Measurements from ENCODE around the gene KANK2.

KANK2 gene

GRCh38 chr19:11197291-11198174, at the start of gene KANK2:
TSS of gene KANK2 (minus strand) at chr19:11197545. CDS start at chr19:11194511, 3,034 bp downstream.
- Histone ChIP-seq H3K27ac (ENCODE audit: low read depth, low read length) (peak within 1 kb of the TSS; percentile 45; the same call in 1 of the 2 replicates), H3K4me1 (ENCODE audit: control insufficient read depth, insufficient read depth, low read length, unreplicated experiment) (peaks cover 8% of the 10 kb centered on the region)

GRCh38 chr19:11246941-11247340, 49.6 kb upstream of the KANK2 start:
- Histone ChIP-seq H3K36me3 (ENCODE audit: insufficient read depth, low read length) (no peaks in the 10 kb centered on the region), H3K4me1 (ENCODE audit: control insufficient read depth, insufficient read depth, low read length, unreplicated experiment) (no peaks in the 10 kb centered on the region)

More at GRCh38 chr19:11197291-11198174, at the start of gene KANK2:
- peak within 1 kb of the TSS; percentile 89 for H3K4me3 ChIP-seq (ENCODE audit: low read depth, low read length)
- no peaks in the 10 kb centered on the region for H3K27me3 ChIP-seq (ENCODE audit: insufficient read depth, low read length)
- peak within 1 kb of the TSS; percentile 5 for H2AFZ ChIP-seq (ENCODE audit: low read length, unreplicated experiment)
- H3K36me3 ChIP-seq (ENCODE audit: insufficient read depth, low read length) = peaks cover 11% of the 10 kb centered on the region; the same call in 1 of the 2 replicates
- H3K79me2 ChIP-seq (ENCODE audit: control insufficient read depth, insufficient read depth, low read length, unreplicated experiment) = peaks cover 41% of the 10 kb centered on the region

GRCh38 chr19:11244846-11245589, 47.7 kb upstream of the KANK2 start:
- H3K27me3 ChIP-seq (ENCODE audit: insufficient read depth, low read length) = no peaks in the 10 kb centered on the region
- H2AFZ ChIP-seq (ENCODE audit: low read length, unreplicated experiment) = no peak overlapping the region
- no peak overlapping the region for H3K4me3 ChIP-seq (ENCODE audit: low read depth, low read length)
- H3K36me3 ChIP-seq (ENCODE audit: insufficient read depth, low read length) = no peaks in the 10 kb centered on the region
- H3K4me1 ChIP-seq (ENCODE audit: control insufficient read depth, insufficient read depth, low read length, unreplicated experiment) = no peaks in the 10 kb centered on the region
- H3K27ac ChIP-seq (ENCODE audit: low read depth, low read length) = no peak overlapping the region
- H3K79me2 ChIP-seq (ENCODE audit: control insufficient read depth, insufficient read depth, low read length, unreplicated experiment) = no peaks in the 10 kb centered on the region

More at GRCh38 chr19:11246941-11247340, 49.6 kb upstream of the KANK2 start:
- H3K27me3 ChIP-seq (ENCODE audit: insufficient read depth, low read length) = no peaks in the 10 kb centered on the region
- H2AFZ ChIP-seq (ENCODE audit: low read length, unreplicated experiment) = no peak overlapping the region
- no peak overlapping the region for H3K4me3 ChIP-seq (ENCODE audit: low read depth, low read length)
- no peak overlapping the region for H3K27ac ChIP-seq (ENCODE audit: low read depth, low read length)
- H3K79me2 ChIP-seq (ENCODE audit: control insufficient read depth, insufficient read depth, low read length, unreplicated experiment) = no peaks in the 10 kb centered on the region

GRCh38 chr19:11243798-11244169, 46.4 kb upstream of the KANK2 start:
- no peaks in the 10 kb centered on the region for H3K36me3 ChIP-seq (ENCODE audit: insufficient read depth, low read length)

GRCh38 chr19:11242864-11243797, 45.8 kb upstream of the KANK2 start:
- no peak overlapping the region for H3K27ac ChIP-seq (ENCODE audit: low read depth, low read length)
- H3K36me3 ChIP-seq (ENCODE audit: insufficient read depth, low read length) = no peaks in the 10 kb centered on the region
- H2AFZ ChIP-seq (ENCODE audit: low read length, unreplicated experiment) = no peak overlapping the region
- H3K4me3 ChIP-seq (ENCODE audit: low read depth, low read length) = no peak overlapping the region
- no peaks in the 10 kb centered on the region for H3K27me3 ChIP-seq (ENCODE audit: insufficient read depth, low read length)
- H3K79me2 ChIP-seq (ENCODE audit: control insufficient read depth, insufficient read depth, low read length, unreplicated experiment) = no peaks in the 10 kb centered on the region
- no peaks in the 10 kb centered on the region for H3K4me1 ChIP-seq (ENCODE audit: control insufficient read depth, insufficient read depth, low read length, unreplicated experiment)

More at GRCh38 chr19:11243798-11244169, 46.4 kb upstream of the KANK2 start:
- Histone ChIP-seq H2AFZ (ENCODE audit: low read length, unreplicated experiment) (no peak overlapping the region), H3K79me2 (ENCODE audit: control insufficient read depth, insufficient read depth, low read length, unreplicated experiment) (no peaks in the 10 kb centered on the region), H3K4me3 (ENCODE audit: low read depth, low read length) (no peak overlapping the region), H3K4me1 (ENCODE audit: control insufficient read depth, insufficient read depth, low read length, unreplicated experiment) (no peaks in the 10 kb centered on the region), H3K27ac (ENCODE audit: low read depth, low read length) (no peak overlapping the region), H3K27me3 (ENCODE audit: insufficient read depth, low read length) (no peaks in the 10 kb centered on the region)

GRCh38 chr19:11242025-11242424, 44.7 kb upstream of the KANK2 start:
- Histone ChIP-seq H3K27ac (ENCODE audit: low read depth, low read length) (no peak overlapping the region), H3K4me1 (ENCODE audit: control insufficient read depth, insufficient read depth, low read length, unreplicated experiment) (no peaks in the 10 kb centered on the region), H3K79me2 (ENCODE audit: control insufficient read depth, insufficient read depth, low read length, unreplicated experiment) (no peaks in the 10 kb centered on the region), H3K36me3 (ENCODE audit: insufficient read depth, low read length) (no peaks in the 10 kb centered on the region), H3K27me3 (ENCODE audit: insufficient read depth, low read length) (no peaks in the 10 kb centered on the region), H2AFZ (ENCODE audit: low read length, unreplicated experiment) (no peak overlapping the region), H3K4me3 (ENCODE audit: low read depth, low read length) (no peak overlapping the region)

GRCh38 chr19:11240008-11240444, 42.7 kb upstream of the KANK2 start:
- Histone ChIP-seq H3K27me3 (ENCODE audit: insufficient read depth, low read length) (no peaks in the 10 kb centered on the region), H2AFZ (ENCODE audit: low read length, unreplicated experiment) (no peak overlapping the region), H3K4me1 (ENCODE audit: control insufficient read depth, insufficient read depth, low read length, unreplicated experiment) (no peaks in the 10 kb centered on the region), H3K79me2 (ENCODE audit: control insufficient read depth, insufficient read depth, low read length, unreplicated experiment) (no peaks in the 10 kb centered on the region), H3K27ac (ENCODE audit: low read depth, low read length) (no peak overlapping the region), H3K36me3 (ENCODE audit: insufficient read depth, low read length) (no peaks in the 10 kb centered on the region), H3K4me3 (ENCODE audit: low read depth, low read length) (no peak overlapping the region)

- Histone ChIP-seq H3K27ac (ENCODE audit: low read depth, low read length) (no peak within 1 kb of the TSS), H3K27me3 (ENCODE audit: insufficient read depth, low read length) (no peaks in the 10 kb centered on the region), H3K79me2 (ENCODE audit: control insufficient read depth, insufficient read depth, low read length, unreplicated experiment) (no peaks in the 10 kb centered on the region), H3K4me1 (ENCODE audit: control insufficient read depth, insufficient read depth, low read length, unreplicated experiment) (no peaks in the 10 kb centered on the region), H2AFZ (ENCODE audit: low read length, unreplicated experiment) (no peak within 1 kb of the TSS), H3K36me3 (ENCODE audit: insufficient read depth, low read length) (no peaks in the 10 kb centered on the region), H3K4me3 (ENCODE audit: low read depth, low read length) (no peak within 1 kb of the TSS)
These were observed 42.1 kb upstream of the KANK2 start, which contains the start of gene ANGPTL8 for GRCh38 chr19:11239377-11240000. TSS of gene ANGPTL8 (plus strand) at chr19:11239619. CDS start at chr19:11239638, 19 bp downstream.

- H3K27ac ChIP-seq (ENCODE audit: low read depth, low read length) = no peak overlapping the region
- H3K4me3 ChIP-seq (ENCODE audit: low read depth, low read length) = no peak overlapping the region
- H2AFZ ChIP-seq (ENCODE audit: low read length, unreplicated experiment) = no peak overlapping the region
- no peaks in the 10 kb centered on the region for H3K36me3 ChIP-seq (ENCODE audit: insufficient read depth, low read length)
- no peaks in the 10 kb centered on the region for H3K4me1 ChIP-seq (ENCODE audit: control insufficient read depth, insufficient read depth, low read length, unreplicated experiment)
- no peaks in the 10 kb centered on the region for H3K27me3 ChIP-seq (ENCODE audit: insufficient read depth, low read length)
- H3K79me2 ChIP-seq (ENCODE audit: control insufficient read depth, insufficient read depth, low read length, unreplicated experiment) = no peaks in the 10 kb centered on the region
These were observed 41.5 kb upstream of the KANK2 start for GRCh38 chr19:11238781-11239376.

All from ACC112 (cell line).